LNCaP clone FGC (cell line): ENCODE data around the gene SORL1.
A peak's percentile ranks its signal among the peaks of the same experiment; 100 is the strongest.

Experiments used
- DNase-seq: peaks from one replicate; pipeline ENCODE4 v3.0.0-alpha.2; 2011; ENCODE audit warnings: low read depth
- H3K4me3 ChIP-seq: 2 replicates; pipeline ENCODE4 v1.5.1; 2011; ENCODE audit warnings: mild to moderate bottlenecking, low read depth, low read length, control low read depth
- TF ChIP-seq, protein P1 (sequence below): IDR thresholded peaks from 2 replicates; pipeline ENCODE4 v1.5.1; 2012; ENCODE audit warnings: mild to moderate bottlenecking; ENCODE audit not compliant: control insufficient read depth, insufficient read depth; ENCODE audit errors: extremely low read depth

SORL1 gene

DNA sequence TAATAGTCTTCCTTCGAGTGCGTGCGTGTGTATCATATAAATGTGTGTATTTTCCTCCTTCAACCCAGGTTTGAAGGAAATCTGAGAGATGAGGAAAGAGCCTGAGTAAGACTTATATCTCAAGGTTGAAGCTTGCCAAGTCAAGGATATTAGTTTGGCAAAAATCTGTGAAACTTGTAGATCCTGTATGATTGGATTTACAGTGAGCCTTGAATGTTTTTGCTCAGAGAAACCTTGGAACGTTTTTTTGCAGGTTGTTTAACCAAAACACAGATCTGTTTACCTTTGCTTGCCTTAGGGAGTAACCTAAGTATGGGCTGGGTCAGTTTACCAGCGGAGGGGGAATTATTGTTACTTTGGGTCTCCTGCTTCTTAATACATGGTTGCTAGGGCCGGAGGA lies 36.5 kb downstream of the SORL1 start:
- DNase-seq = peak; percentile 77
- H3K4me3 ChIP-seq = no peak overlapping the region
- TF ChIP-seq, protein P1, sequence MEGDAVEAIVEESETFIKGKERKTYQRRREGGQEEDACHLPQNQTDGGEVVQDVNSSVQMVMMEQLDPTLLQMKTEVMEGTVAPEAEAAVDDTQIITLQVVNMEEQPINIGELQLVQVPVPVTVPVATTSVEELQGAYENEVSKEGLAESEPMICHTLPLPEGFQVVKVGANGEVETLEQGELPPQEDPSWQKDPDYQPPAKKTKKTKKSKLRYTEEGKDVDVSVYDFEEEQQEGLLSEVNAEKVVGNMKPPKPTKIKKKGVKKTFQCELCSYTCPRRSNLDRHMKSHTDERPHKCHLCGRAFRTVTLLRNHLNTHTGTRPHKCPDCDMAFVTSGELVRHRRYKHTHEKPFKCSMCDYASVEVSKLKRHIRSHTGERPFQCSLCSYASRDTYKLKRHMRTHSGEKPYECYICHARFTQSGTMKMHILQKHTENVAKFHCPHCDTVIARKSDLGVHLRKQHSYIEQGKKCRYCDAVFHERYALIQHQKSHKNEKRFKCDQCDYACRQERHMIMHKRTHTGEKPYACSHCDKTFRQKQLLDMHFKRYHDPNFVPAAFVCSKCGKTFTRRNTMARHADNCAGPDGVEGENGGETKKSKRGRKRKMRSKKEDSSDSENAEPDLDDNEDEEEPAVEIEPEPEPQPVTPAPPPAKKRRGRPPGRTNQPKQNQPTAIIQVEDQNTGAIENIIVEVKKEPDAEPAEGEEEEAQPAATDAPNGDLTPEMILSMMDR = no peak

DNA sequence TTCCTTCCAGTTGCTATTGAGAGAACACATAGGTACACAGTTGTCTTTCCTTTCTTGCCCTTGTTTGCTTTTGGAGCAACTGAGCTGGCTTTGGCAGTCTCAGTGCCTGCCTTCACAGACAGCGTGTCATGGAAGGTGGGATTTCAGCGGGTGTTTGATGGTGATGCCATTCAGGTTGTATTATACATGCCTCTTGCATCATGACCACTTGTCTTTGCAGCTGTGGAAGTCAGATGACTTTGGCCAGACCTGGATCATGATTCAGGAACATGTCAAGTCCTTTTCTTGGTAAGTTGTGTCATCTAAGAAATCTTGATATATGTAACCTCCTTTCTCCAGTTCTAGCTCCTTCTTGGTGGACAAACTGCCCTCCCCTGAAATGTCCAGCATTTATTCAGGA lies 37.7 kb downstream of the SORL1 start:
- TF ChIP-seq, protein P1 = no peak
- no peak overlapping the region for H3K4me3 ChIP-seq
- DNase-seq = no peak

DNA sequence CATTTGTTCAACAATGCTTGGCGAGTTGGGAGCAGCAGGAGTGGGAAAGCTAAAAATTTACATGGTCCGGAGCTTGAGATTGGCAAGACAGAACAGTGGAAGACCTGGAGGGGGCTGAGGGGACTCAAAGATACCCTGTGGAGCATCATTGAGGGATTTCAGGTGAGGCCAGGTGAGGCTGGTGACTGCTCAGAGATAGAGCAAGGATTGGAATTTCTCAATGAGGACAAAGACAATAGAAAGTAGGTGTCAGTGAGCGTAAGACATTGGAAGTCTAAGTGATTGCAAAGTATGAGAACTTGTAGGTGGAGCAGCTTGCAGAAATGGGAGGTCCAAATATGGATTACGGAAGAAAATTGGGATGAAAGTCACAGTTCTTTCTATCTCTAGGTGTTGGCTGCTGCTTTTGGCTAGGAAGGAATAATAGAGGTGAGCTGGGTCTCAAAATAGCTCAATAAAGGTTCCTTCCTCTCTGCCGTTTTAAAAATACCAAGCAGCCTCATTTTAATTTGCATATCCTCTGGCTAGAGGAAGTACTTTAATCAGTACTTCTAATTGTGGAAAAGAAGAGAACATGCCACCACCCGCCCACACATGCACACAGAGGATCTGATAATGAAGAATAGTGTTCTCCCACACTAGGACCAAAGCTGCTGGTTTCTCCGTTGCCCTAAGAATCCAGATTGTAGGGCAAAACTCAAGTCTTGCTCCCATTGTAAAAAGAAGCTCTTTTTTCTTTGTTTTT lies 42.4 kb downstream of the SORL1 start:
- DNase-seq = no peak
- H3K4me3 ChIP-seq = no peak overlapping the region
- TF ChIP-seq, protein P1 = no peak

DNA sequence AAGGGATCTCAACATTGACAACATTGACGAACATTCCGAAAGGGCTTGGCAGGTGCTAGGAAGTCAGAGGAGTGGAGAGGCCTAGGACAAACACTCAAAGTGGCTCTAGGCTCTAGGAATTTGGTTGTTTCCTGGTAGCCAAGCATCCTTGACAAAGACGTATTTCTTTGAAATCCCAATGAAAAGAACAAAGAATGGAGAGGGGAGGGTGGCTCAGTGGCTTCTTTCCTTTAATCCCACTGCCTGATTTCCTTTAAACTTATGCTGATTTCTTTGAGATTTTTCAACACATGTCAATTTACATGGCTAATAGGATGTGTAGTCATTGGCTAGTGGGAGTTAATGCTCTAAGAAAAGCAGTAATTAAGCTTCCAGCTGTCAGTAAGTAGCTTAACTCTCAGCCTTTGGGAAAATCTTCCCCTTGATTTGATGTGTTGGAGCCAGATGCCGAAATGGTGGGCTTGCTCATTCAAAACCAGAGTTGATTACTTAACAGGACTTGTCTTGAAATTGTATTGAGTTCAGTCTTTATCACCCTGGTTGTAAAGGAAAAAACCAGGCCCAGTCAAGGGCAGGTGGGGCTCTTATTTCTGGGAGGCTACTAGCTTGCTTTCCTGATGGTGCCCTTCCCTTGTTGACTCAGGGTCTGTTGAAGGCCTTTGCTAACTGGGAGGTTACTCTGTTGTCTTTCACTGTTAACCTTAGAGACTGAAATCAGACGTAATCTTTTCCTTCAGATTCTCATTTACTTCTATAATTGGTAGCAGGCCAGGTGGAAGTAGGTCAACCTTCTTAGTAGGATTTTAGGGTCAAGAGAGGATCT lies 45.3 kb downstream of the SORL1 start:
- no peak overlapping the region for H3K4me3 ChIP-seq
- TF ChIP-seq, protein P1 = no peak
- DNase-seq = no peak

DNA sequence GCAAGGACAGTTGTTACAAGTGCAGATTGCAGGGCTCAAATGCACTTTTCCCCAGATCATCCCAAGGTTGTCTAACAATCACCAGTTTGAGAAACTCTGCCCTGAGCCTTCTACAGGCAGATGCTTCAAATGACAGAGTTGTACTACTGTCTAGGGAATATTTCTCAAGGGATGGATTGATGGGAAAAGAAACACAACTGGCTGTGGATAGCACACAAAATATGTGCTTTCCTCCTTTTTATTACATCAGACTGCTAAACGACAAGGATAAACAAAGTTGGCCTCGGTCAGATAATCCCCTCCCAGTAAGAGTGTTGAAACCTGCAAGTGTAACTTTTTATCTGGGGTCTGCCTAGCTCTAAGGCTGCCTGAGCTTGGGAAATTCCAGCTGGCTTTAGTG lies 47.3 kb downstream of the SORL1 start:
- no peak overlapping the region for H3K4me3 ChIP-seq
- no peak for DNase-seq
- TF ChIP-seq, protein P1 = no peak

DNA sequence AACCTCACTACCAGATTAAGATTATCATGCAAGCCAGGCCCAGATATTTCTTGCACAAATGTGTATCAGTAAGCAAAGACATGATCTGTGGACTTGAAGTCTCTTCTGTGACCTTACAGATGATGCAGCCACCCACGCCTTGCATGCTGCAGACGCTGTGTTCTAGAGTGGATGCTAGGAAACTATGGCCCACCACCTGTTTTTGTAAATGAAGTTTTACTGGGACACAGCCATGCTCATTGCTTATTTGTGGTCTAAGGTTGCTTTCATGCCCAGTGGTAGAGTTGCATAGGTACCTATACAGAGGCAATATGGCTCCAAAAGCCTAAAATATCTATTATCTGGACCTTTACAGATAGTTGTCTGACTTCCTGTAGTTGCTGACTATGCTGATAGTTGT lies 48.2 kb downstream of the SORL1 start:
- no peak overlapping the region for H3K4me3 ChIP-seq
- TF ChIP-seq, protein P1 = no peak
- DNase-seq = no peak
